Caco-2 (cell line): Measurements from ENCODE around the gene VTN. TPM values are rescaled to one million over a fixed set of nuclear protein-coding genes. Genes with fewer than 3 reads are reported as not detected.

ENCODE experiments used
- BruUV-seq: library from RNA; stranded (reverse); fragments of 400-500 nt; replicated peaks from 2 replicates; lab custom pipeline; 2021; lab: Mats Ljungman, UMichigan
- CTCF ChIA-PET: fragments of 300-600 bp; sonication (Branson Sonifier 250); formaldehyde crosslinking; loops from one replicate; lab custom pipeline; 2022; ENCODE audit warnings: antibody characterized with exemption; lab: Charles Lee
- POLR2A ChIA-PET: fragments of 300-600 bp; sonication (Branson Sonifier 250); formaldehyde crosslinking; loops from one replicate; lab custom pipeline; 2022; ENCODE audit warnings: antibody characterized with exemption; lab: Charles Lee
- DNase-seq, 2 experiments: peaks; one replicate each; pipeline versions ENCODE4 v3.0.0 to v3.0.0-alpha.2; 2020 to 2022
- H3K27me3 ChIP-seq: replicated peaks from 2 replicates; pipeline ENCODE4 v1.6.0; 2011; ENCODE audit warnings: low read length; ENCODE audit not compliant: control insufficient read depth, insufficient read depth
- H3K36me3 ChIP-seq: 2 replicates; pipeline ENCODE4 v1.5.1; 2011; ENCODE audit warnings: low read length; ENCODE audit not compliant: control insufficient read depth, insufficient read depth
- H3K4me1 ChIP-seq: fragments of 250-450 bp; sonication (Bioruptor Pico); 2 replicates; pipeline ENCODE4 v1.5.1; 2020; ENCODE audit warnings: mild to moderate bottlenecking
- H3K4me3 ChIP-seq: 2 replicates; pipeline ENCODE4 v1.5.1; 2011; ENCODE audit warnings: low read depth, mild to moderate bottlenecking, control low read depth, low read length
- H3K9me3 ChIP-seq: fragments of 250-450 bp; sonication (Bioruptor Pico); 2 replicates; pipeline ENCODE4 v1.5.1; 2020; ENCODE audit warnings: mild to moderate bottlenecking, moderate library complexity
- H3K27ac Mint-ChIP-seq: one replicate; pipeline ENCODE4 v1.8.0; 2022; ENCODE audit warnings: mixed read lengths; ENCODE audit not compliant: unreplicated experiment
- H3K27me3 Mint-ChIP-seq: one replicate; pipeline ENCODE4 v1.8.0; 2022; ENCODE audit warnings: mixed read lengths; ENCODE audit not compliant: insufficient read depth, unreplicated experiment
- H3K36me3 Mint-ChIP-seq: one replicate; pipeline ENCODE4 v1.8.0; 2022; ENCODE audit warnings: mild to moderate bottlenecking, mixed read lengths; ENCODE audit not compliant: insufficient read depth, unreplicated experiment
- H3K4me1 Mint-ChIP-seq: one replicate; pipeline ENCODE4 v1.8.0; 2022; ENCODE audit warnings: low read depth, mixed read lengths; ENCODE audit not compliant: unreplicated experiment
- H3K4me3 Mint-ChIP-seq: one replicate; pipeline ENCODE4 v1.8.0; 2022; ENCODE audit warnings: mild to moderate bottlenecking, moderate library complexity, mixed read lengths; ENCODE audit not compliant: unreplicated experiment
- H3K9me3 Mint-ChIP-seq: one replicate; pipeline ENCODE4 v1.8.0; 2022; ENCODE audit warnings: mixed read lengths; ENCODE audit not compliant: unreplicated experiment
- CTCF ChIP-seq, 2 experiments: fragments of 200-600 bp in 1 of 2; IDR thresholded peaks; 1 replicate in 1 of 2; 2 replicates in 1 of 2; pipeline versions ENCODE4 v1.5.1 to v1.8.0; 2011 to 2022; ENCODE audit warnings: antibody characterized with exemption in 1 of 2, control low read depth in 1 of 2, inconsistent platforms in 1 of 2, low read depth in 1 of 2, low read length in 1 of 2, mild to moderate bottlenecking in 1 of 2, moderate library complexity in 1 of 2; ENCODE audit not compliant: insufficient read depth in 1 of 2, severe bottlenecking in 1 of 2, unreplicated experiment in 1 of 2
- intact Hi-C: fragments of 100-400 bp; cut with micrococcal nuclease; formaldehyde crosslinking; loops from one replicate; pipeline ENCODE4 v1.10.0; 2022; ENCODE audit not compliant: unreplicated experiment
- total RNA-seq: library from RNA; stranded (reverse); gene quantifications from 2 replicates; pipeline ENCODE4 v1.2.3, GENCODE V29; 2022

Gene VTN
- total RNA-seq, 1 experiment from 2014 or later = 273 TPM

GRCh38 chr17:28371245-28372202 is 1.4 kb upstream of the VTN start, which contains the start of gene SARM1:
TSS of gene SARM1 (plus strand) at chr17:28371694. CDS start at chr17:28372033, 339 bp downstream.
- no peak for TF ChIP-seq CTCF (IDR thresholded peaks at IDR 0.05; ENCODE audit: insufficient read depth in 1 of 2, low read depth in 1 of 2, low read length in 1 of 2, severe bottlenecking in 1 of 2, unreplicated experiment in 1 of 2)
- no peaks in the 10 kb centered on the region for H3K27me3 ChIP-seq
- H3K4me1 ChIP-seq = peaks cover 46% of the 10 kb centered on the region
- H3K4me1 Mint-ChIP-seq = peaks cover 54% of the 10 kb centered on the region
- H3K27ac Mint-ChIP-seq = peak within 1 kb of the TSS; percentile 88
- H3K9me3 Mint-ChIP-seq = no peaks in the 10 kb centered on the region
- intact Hi-C loops = loop anchor here (1.0 kb wide), 1 partner anchor 9 kb away; no protein-coding TSS in a partner anchor
- POLR2A ChIA-PET = interaction anchor here (0.6 to 4.7 kb wide), 7 partner anchors 13 to 216 kb away, joined by 3 to 87 read pairs (median 7); partner anchors contain the start of genes IFT20, POLDIP2 and TNFAIP1
- peak within 1 kb of the TSS; percentile 75 for H3K4me3 Mint-ChIP-seq
- H3K36me3 Mint-ChIP-seq = peaks cover 47% of the 10 kb centered on the region
- no peaks in the 10 kb centered on the region for H3K27me3 Mint-ChIP-seq
- H3K9me3 ChIP-seq = no peaks in the 10 kb centered on the region
- H3K4me3 ChIP-seq = peak within 1 kb of the TSS; percentile 40
- BruUV-seq = no TSS peak
- peaks cover 14% of the 10 kb centered on the region for H3K36me3 ChIP-seq
- CTCF ChIA-PET = interaction anchor here (1.4 to 6.0 kb wide), 3 partner anchors 14 to 45 kb away, joined by 5 to 45 read pairs (median 38); partner anchors contain the start of genes IFT20, POLDIP2 and TNFAIP1
- peak; percentile 99 to 100 for DNase-seq

- H3K27ac Mint-ChIP-seq = peak overlapping the region; percentile 88
- H3K9me3 Mint-ChIP-seq = no peaks in the 10 kb centered on the region
- POLR2A ChIA-PET = interaction anchor here (1.0 to 4.7 kb wide), 14 partner anchors 10 to 105 kb away, joined by 3 to 87 read pairs (median 5); partner anchors contain the start of genes IFT20, POLDIP2 and TNFAIP1
- no peaks in the 10 kb centered on the region for H3K27me3 Mint-ChIP-seq
- H3K4me3 Mint-ChIP-seq = peak overlapping the region; percentile 75
- BruUV-seq = TSS peak; percentile 53
- H3K36me3 Mint-ChIP-seq = peaks cover 54% of the 10 kb centered on the region
- H3K9me3 ChIP-seq = no peaks in the 10 kb centered on the region
- TF ChIP-seq CTCF (IDR thresholded peaks at IDR 0.05; ENCODE audit: insufficient read depth in 1 of 2, low read depth in 1 of 2, low read length in 1 of 2, severe bottlenecking in 1 of 2, unreplicated experiment in 1 of 2) = no peak
- intact Hi-C loops = loop anchor here (1.0 kb wide), 2 partner anchors 10 to 34 kb away; no protein-coding TSS in a partner anchor
- H3K36me3 ChIP-seq = peaks cover 14% of the 10 kb centered on the region
- H3K4me1 ChIP-seq = peaks cover 46% of the 10 kb centered on the region
- peak overlapping the region; percentile 40 for H3K4me3 ChIP-seq
- DNase-seq = no peak
- no peaks in the 10 kb centered on the region for H3K27me3 ChIP-seq
- CTCF ChIA-PET = interaction anchor here (0.6 to 6.0 kb wide), 21 partner anchors 9 to 137 kb away, joined by 3 to 45 read pairs (median 5); partner anchors contain the start of genes IFT20, POLDIP2, SLC46A1 and TNFAIP1
- H3K4me1 Mint-ChIP-seq = peaks cover 54% of the 10 kb centered on the region
Observed at GRCh38 chr17:28370744-28371103, 617 bp upstream of the VTN start.

- H3K27ac Mint-ChIP-seq = peak overlapping the region; percentile 88
- no peaks in the 10 kb centered on the region for H3K9me3 Mint-ChIP-seq
- no peaks in the 10 kb centered on the region for H3K27me3 Mint-ChIP-seq
- peaks cover 46% of the 10 kb centered on the region for H3K4me1 ChIP-seq
- peak overlapping the region; percentile 75 for H3K4me3 Mint-ChIP-seq
- ChIA-PET CTCF (interaction anchor here (0.6 to 6.0 kb wide), 26 partner anchors 8 to 329 kb away, joined by 3 to 45 read pairs (median 5); partner anchors contain the start of genes IFT20, PIGS, POLDIP2 and SLC46A1), POLR2A (interaction anchor here (0.5 to 4.7 kb wide), 17 partner anchors 8 to 329 kb away, joined by 3 to 87 read pairs (median 5); partner anchors contain the start of genes IFT20, POLDIP2 and TNFAIP1)
- peaks cover 54% of the 10 kb centered on the region for H3K36me3 Mint-ChIP-seq
- H3K4me1 Mint-ChIP-seq = peaks cover 54% of the 10 kb centered on the region
- H3K9me3 ChIP-seq = no peaks in the 10 kb centered on the region
- peak; percentile 81 to 85 for DNase-seq
- peak; percentile 52 to 75 for TF ChIP-seq CTCF (IDR thresholded peaks at IDR 0.05; ENCODE audit: insufficient read depth in 1 of 2, low read depth in 1 of 2, low read length in 1 of 2, severe bottlenecking in 1 of 2, unreplicated experiment in 1 of 2)
- H3K27me3 ChIP-seq = no peaks in the 10 kb centered on the region
- peak overlapping the region; percentile 46 for H3K4me3 ChIP-seq
- peaks cover 14% of the 10 kb centered on the region for H3K36me3 ChIP-seq
- TSS peak; percentile 66 for BruUV-seq
- intact Hi-C loops = loop anchor here (1.0 to 10.0 kb wide), 4 partner anchors 33 to 175 kb away; partner anchors contain the start of gene SLC46A1
Observed at GRCh38 chr17:28369684-28370034, 448 bp downstream of the VTN start.
